Measurements from ENCODE around the gene NDFIP2. TPM values are rescaled to one million over a fixed set of nuclear protein-coding genes. Genes with fewer than 3 reads are reported as not detected.

Gene NDFIP2
- total RNA-seq, 1 experiment from 2014 or later = 31.0 TPM

GRCh38 chr13:79442706-79443105 lies 38.2 kb upstream of the NDFIP2 start:
- Histone ChIP-seq H3K9ac (ENCODE audit: extremely low read depth, insufficient read length, low read length) (no peak overlapping the region), H3K4me2 (ENCODE audit: insufficient read depth, insufficient read length, low read length) (no peak overlapping the region), H2BK20ac (ENCODE audit: low read depth, low read length, poor library complexity, severe bottlenecking) (no peak overlapping the region), H2AK5ac (ENCODE audit: insufficient read length, low read length) (no peak overlapping the region), H3K56ac (ENCODE audit: insufficient read length, low read depth, low read length) (no peak overlapping the region), H2BK120ac (ENCODE audit: low read depth, low read length, poor library complexity, severe bottlenecking) (no peak overlapping the region), H3K27me3 (ENCODE audit: insufficient read depth, low read length) (no peaks in the 10 kb centered on the region), H4K20me1 (ENCODE audit: control insufficient read depth, insufficient read depth, insufficient read length) (no peaks in the 10 kb centered on the region), H2BK5ac (ENCODE audit: insufficient read length, low read length) (no peak overlapping the region), H2BK15ac (ENCODE audit: low read depth, low read length) (no peak overlapping the region), H3K18ac (ENCODE audit: insufficient read length, low read depth, low read length) (no peak overlapping the region), H4K8ac (replicated peaks; ENCODE audit: insufficient read length, low read depth, low read length) (no peak overlapping the region), H3K4ac (ENCODE audit: low read depth, low read length) (no peak overlapping the region), H3K79me1 (ENCODE audit: insufficient read depth, low read depth, low read length, poor library complexity, severe bottlenecking) (no peaks in the 10 kb centered on the region), H4K5ac (ENCODE audit: insufficient read length, low read depth, low read length) (no peak overlapping the region), H3K27ac (ENCODE audit: insufficient read length, low read depth, low read length) (no peak overlapping the region), H3K23ac (ENCODE audit: insufficient read length, low read depth, low read length) (no peak overlapping the region), H3K9me3 (ENCODE audit: control insufficient read depth, low read depth, low read length) (no peaks in the 10 kb centered on the region), H4K91ac (ENCODE audit: insufficient read length, low read depth, low read length) (no peak overlapping the region), H3K4me1 (ENCODE audit: insufficient read depth, low read length) (no peaks in the 10 kb centered on the region), H3T11ph (ENCODE audit: low read length) (no peak overlapping the region), H3K79me2 (ENCODE audit: insufficient read depth, low read length) (no peaks in the 10 kb centered on the region), H3K23me2 (ENCODE audit: insufficient read length, low read depth, low read length, poor library complexity, severe bottlenecking) (no peaks in the 10 kb centered on the region), H3K14ac (ENCODE audit: insufficient read depth, low read length) (no peak overlapping the region), H2AFZ (ENCODE audit: low read length) (no peak overlapping the region), H2BK12ac (ENCODE audit: insufficient read length, low read depth, low read length) (no peak overlapping the region)
- Mint-ChIP-seq H3K4me3 (no peak overlapping the region), H3K27ac (no peak overlapping the region), H3K36me3 (ENCODE audit: insufficient read depth in 1 of 3, low read depth in 3 of 3) (no peaks in the 10 kb centered on the region), H3K9me3 (no peaks in the 10 kb centered on the region), H3K4me1 (peaks cover 11 to 26% of the 10 kb centered on the region in 2 experiments), H3K27me3 (ENCODE audit: low read depth) (no peaks in the 10 kb centered on the region)
- TF ChIP-seq CTCF (conservative IDR thresholded peaks at IDR 0.05) = no peak
- WGBS (ENCODE audit: extremely low coverage, insufficient read length, low lambda C conversion rate) = no CpG with 5 or more reads among the region's 3 CpGs
- DNase-seq = no peak

Data from H9 (cell line).